Natural killer cell (primary cell): Measurements from ENCODE around the gene CHCHD3. TPM values are rescaled to one million over a fixed set of nuclear protein-coding genes. Genes with fewer than 3 reads are reported as not detected.
"Not testable (repeated sequence)": the region's sequence is repeated elsewhere in the genome, so short reads cannot be mapped to it uniquely, and the experiment has no call there.

Experiments used
- ATAC-seq, 3 donors: fragments of 150-1000 bp in 2 of 3; fragments of 200-7000 bp in 1 of 3; cut with Tn5 transposase; 1 replicate in 1 of 3; 2 replicates in 2 of 3; pipeline ENCODE4 v1.10.0; 2021; ENCODE audit warnings: mild to moderate bottlenecking in 2 of 3, moderate library complexity in 2 of 3
- DNase-seq, 2 donors: peaks; one replicate each; pipeline versions ENCODE4 v3.0.0 to v3.0.0-alpha.2; 2013 to 2021; ENCODE audit warnings: mixed read lengths in 1 of 2
- H3K27ac ChIP-seq: one replicate; pipeline ENCODE4 v1.5.1; 2013; ENCODE audit warnings: mild to moderate bottlenecking, low read length
- H3K27me3 ChIP-seq: one replicate; pipeline ENCODE4 v1.6.1; 2013; ENCODE audit warnings: low read length; ENCODE audit not compliant: control insufficient read depth, insufficient read depth
- H3K36me3 ChIP-seq: one replicate; pipeline ENCODE4 v1.6.1; 2013; ENCODE audit warnings: low read length; ENCODE audit not compliant: control insufficient read depth, insufficient read depth
- H3K4me1 ChIP-seq: one replicate; pipeline ENCODE4 v1.6.1; 2013; ENCODE audit warnings: low read length; ENCODE audit not compliant: control insufficient read depth, insufficient read depth
- H3K4me3 ChIP-seq: one replicate; pipeline ENCODE4 v1.5.1; 2013; ENCODE audit warnings: low read length
- H3K9me3 ChIP-seq: one replicate; pipeline ENCODE4 v1.6.1; 2013; ENCODE audit warnings: low read length; ENCODE audit not compliant: control insufficient read depth, insufficient read depth
- H3K27ac Mint-ChIP-seq, 2 donors: one replicate each; pipeline ENCODE4 v1.8.0; 2022; ENCODE audit warnings: mild to moderate bottlenecking in 2 of 2, mixed read lengths in 2 of 2, moderate library complexity in 1 of 2
- H3K27me3 Mint-ChIP-seq, 2 donors: one replicate each; pipeline ENCODE4 v1.8.0; 2022; ENCODE audit warnings: low read depth in 2 of 2, mixed read lengths in 2 of 2
- H3K36me3 Mint-ChIP-seq: one replicate; pipeline ENCODE4 v1.8.0; 2022; ENCODE audit warnings: mixed read lengths
- H3K4me1 Mint-ChIP-seq, 2 donors: one replicate each; pipeline ENCODE4 v1.8.0; 2022; ENCODE audit warnings: mixed read lengths in 2 of 2
- H3K4me3 Mint-ChIP-seq: one replicate; pipeline ENCODE4 v1.8.0; 2022; ENCODE audit warnings: mild to moderate bottlenecking, moderate library complexity, mixed read lengths
- H3K9me3 Mint-ChIP-seq, 2 donors: one replicate each; pipeline ENCODE4 v1.8.0; 2022; ENCODE audit warnings: mixed read lengths in 2 of 2
- WGBS: methylation state at CpG from one replicate; pipeline ENCODE4 v1.1.7; 2013; ENCODE audit warnings: missing lambda C conversion rate; ENCODE audit not compliant: insufficient coverage; 5-methylcytosine and 5-hydroxymethylcytosine counted together
- intact Hi-C: fragments of 100-400 bp; cut with micrococcal nuclease; formaldehyde crosslinking; loops from one replicate; pipeline ENCODE4 v1.14.2; 2022
- total RNA-seq, 4 donors: library from RNA; stranded (reverse); fragments of 120-200 nt in 1 of 4; gene quantifications; one replicate each; pipeline versions ENCODE4 v1.2.3 to v1.2.4, GENCODE V29; 2013 to 2022
- TF ChIP-seq, protein P1 (sequence below): fragments of 200-600 bp; IDR thresholded peaks from one replicate; pipeline ENCODE4 v1.8.0; 2022; ENCODE audit warnings: antibody characterized with exemption

CHCHD3 gene
- total RNA-seq, 3 donors from 2014 or later (not counting 1 experiment from before 2014, with no cell fraction given): 35.2 to 41.0 (median 35.9) TPM

DNA sequence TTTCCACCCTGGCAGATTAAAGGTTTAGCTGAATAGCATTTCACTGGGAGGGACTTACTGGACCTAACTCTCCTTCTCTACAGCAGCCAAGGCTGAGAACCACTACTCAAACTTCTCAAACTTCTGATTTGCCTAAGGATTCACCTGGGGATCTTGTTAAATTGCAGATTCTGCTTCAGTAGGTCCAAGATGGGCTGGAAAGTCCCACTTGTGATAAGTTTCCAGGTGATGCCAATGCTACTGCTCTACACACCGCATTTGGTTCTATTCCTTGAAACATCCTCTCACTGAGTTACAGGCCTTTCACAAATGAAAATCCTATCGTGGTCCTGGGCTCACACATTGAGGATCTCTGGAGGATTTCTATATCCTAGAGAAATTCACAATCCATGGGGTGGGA lies 147.9 kb downstream of the CHCHD3 start:
- Histone ChIP-seq H3K4me1 (no peaks in the 10 kb centered on the region), H3K27me3 (no peaks in the 10 kb centered on the region), H3K27ac (no peak overlapping the region), H3K36me3 (no peaks in the 10 kb centered on the region), H3K4me3 (no peak overlapping the region), H3K9me3 (peaks cover 4% of the 10 kb centered on the region)
- H3K27me3 Mint-ChIP-seq: no peaks in the 10 kb centered on the region
- TF ChIP-seq, protein P1, sequence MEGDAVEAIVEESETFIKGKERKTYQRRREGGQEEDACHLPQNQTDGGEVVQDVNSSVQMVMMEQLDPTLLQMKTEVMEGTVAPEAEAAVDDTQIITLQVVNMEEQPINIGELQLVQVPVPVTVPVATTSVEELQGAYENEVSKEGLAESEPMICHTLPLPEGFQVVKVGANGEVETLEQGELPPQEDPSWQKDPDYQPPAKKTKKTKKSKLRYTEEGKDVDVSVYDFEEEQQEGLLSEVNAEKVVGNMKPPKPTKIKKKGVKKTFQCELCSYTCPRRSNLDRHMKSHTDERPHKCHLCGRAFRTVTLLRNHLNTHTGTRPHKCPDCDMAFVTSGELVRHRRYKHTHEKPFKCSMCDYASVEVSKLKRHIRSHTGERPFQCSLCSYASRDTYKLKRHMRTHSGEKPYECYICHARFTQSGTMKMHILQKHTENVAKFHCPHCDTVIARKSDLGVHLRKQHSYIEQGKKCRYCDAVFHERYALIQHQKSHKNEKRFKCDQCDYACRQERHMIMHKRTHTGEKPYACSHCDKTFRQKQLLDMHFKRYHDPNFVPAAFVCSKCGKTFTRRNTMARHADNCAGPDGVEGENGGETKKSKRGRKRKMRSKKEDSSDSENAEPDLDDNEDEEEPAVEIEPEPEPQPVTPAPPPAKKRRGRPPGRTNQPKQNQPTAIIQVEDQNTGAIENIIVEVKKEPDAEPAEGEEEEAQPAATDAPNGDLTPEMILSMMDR: no peak
- ATAC-seq: no peak
- WGBS: 97% methylated on average over 2 of the region's 2 CpGs
- peaks cover 6 to 16% of the 10 kb centered on the region in 2 donors for H3K4me1 Mint-ChIP-seq
- intact Hi-C loops: no loop called here
- no peak overlapping the region for H3K27ac Mint-ChIP-seq
- no peaks in the 10 kb centered on the region for H3K9me3 Mint-ChIP-seq
- no peak overlapping the region for H3K4me3 Mint-ChIP-seq
- H3K36me3 Mint-ChIP-seq: no peaks in the 10 kb centered on the region
- DNase-seq: no peak

DNA sequence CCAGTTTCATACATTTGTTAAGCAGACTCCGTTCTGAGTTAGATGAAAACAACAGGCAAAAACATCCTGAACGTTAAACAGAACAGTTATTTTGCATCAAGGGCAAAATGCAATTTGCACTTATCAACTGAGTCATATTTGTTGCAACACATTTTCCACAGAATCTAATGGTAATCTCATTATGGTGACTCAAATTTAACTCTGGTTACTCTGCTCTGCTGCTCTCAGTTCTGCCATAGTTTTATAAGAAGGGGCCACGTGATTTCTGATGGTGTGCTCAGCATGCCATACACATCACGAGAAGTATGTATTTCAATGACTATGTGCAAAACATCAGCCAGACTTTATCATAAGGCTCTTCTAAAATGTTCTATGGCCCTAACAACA lies 148.8 kb downstream of the CHCHD3 start:
- no peaks in the 10 kb centered on the region for H3K9me3 Mint-ChIP-seq
- no peak overlapping the region for H3K4me3 Mint-ChIP-seq
- intact Hi-C loops: no loop called here

DNA sequence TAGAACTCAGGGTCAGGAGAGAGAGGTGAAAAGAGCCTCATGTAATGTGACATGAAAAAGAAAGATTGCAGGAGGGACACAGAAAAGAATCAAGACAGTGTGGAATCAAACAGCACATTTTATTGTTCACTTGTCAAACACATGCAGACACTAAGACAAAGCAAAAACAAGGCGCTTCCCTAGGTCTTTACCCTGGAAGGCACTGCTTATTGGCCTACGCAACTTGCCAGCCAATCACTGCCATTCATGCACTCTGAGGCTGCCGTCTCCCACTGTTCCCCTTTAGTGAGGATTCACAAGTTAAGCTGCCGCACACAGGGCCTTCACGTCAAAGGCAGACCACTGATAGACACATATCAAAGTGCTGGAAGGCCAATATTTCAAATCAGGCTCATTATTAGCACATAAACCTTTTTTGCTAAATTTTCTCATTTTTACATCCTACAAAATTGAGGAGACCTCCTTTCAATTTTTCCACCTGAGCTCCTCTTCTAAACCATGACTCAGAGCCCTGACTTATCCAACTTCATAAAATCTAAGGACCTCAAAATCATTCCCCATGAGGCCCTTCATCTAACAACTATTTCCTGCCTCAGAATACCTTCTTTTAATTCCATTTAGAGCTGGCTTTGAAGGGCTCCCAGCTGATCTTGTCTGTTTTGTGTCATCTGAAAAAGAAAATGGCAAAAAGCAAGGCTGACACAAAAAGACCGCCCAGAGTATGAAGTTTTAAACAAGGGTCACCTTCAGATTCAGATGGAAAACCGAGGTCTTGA lies 149.4 kb downstream of the CHCHD3 start:
- H3K27ac Mint-ChIP-seq: no peak overlapping the region
- peaks cover 4% of the 10 kb centered on the region for H3K9me3 ChIP-seq
- no peaks in the 10 kb centered on the region for H3K4me1 ChIP-seq
- H3K27ac ChIP-seq: no peak overlapping the region
- TF ChIP-seq, protein P1: no peak
- no peak overlapping the region for H3K4me3 Mint-ChIP-seq
- ATAC-seq: no peak
- H3K27me3 ChIP-seq: no peaks in the 10 kb centered on the region
- intact Hi-C loops: no loop called here
- H3K36me3 ChIP-seq: no peaks in the 10 kb centered on the region
- no peaks in the 10 kb centered on the region for H3K9me3 Mint-ChIP-seq
- H3K27me3 Mint-ChIP-seq: no peaks in the 10 kb centered on the region
- DNase-seq: no peak
- H3K4me1 Mint-ChIP-seq: peaks cover 6 to 11% of the 10 kb centered on the region in 2 donors
- H3K36me3 Mint-ChIP-seq: no peaks in the 10 kb centered on the region
- no peak overlapping the region for H3K4me3 ChIP-seq
- WGBS: 91% methylated on average over 7 of the region's 7 CpGs

More for the DNA sequence above, 148.8 kb downstream of the CHCHD3 start:
- Mint-ChIP-seq H3K27ac (no peak overlapping the region), H3K27me3 (no peaks in the 10 kb centered on the region), H3K4me1 (peaks cover 6 to 11% of the 10 kb centered on the region in 2 donors), H3K36me3 (no peaks in the 10 kb centered on the region)
- Histone ChIP-seq H3K9me3 (peaks cover 4% of the 10 kb centered on the region), H3K4me1 (no peaks in the 10 kb centered on the region), H3K36me3 (no peaks in the 10 kb centered on the region), H3K4me3 (no peak overlapping the region), H3K27me3 (no peaks in the 10 kb centered on the region), H3K27ac (no peak overlapping the region)
- TF ChIP-seq, protein P1: no peak
- no peak for ATAC-seq
- 76% methylated on average over 4 of the region's 4 CpGs for WGBS
- DNase-seq: no peak

DNA sequence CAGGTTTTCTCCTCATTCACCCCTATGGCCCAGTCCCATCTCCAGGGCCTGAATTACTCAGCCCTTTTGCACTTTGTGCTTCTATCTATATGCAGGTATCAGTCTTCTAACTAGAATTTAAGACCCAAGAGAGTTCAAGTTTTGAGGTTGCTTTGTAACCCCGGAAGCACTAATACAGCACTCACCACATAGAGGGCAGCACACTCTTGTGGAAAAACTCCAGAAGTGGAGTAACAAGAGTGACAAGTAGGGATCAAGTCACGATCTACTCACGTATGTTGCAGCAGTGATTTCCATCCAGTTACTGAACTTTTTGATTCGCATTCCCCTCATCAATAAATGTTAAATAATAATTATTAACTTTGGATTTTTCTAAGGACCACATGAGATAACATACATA lies 151.0 kb downstream of the CHCHD3 start:
- H3K27me3 Mint-ChIP-seq: no peaks in the 10 kb centered on the region
- no peak for DNase-seq
- no peaks in the 10 kb centered on the region for H3K9me3 Mint-ChIP-seq
- H3K36me3 ChIP-seq: no peaks in the 10 kb centered on the region
- H3K36me3 Mint-ChIP-seq: no peaks in the 10 kb centered on the region
- H3K4me1 ChIP-seq: no peaks in the 10 kb centered on the region
- peaks cover 6 to 11% of the 10 kb centered on the region in 2 donors for H3K4me1 Mint-ChIP-seq
- no peak overlapping the region for H3K4me3 ChIP-seq
- no peak overlapping the region for H3K27ac ChIP-seq
- no peaks in the 10 kb centered on the region for H3K27me3 ChIP-seq
- peaks cover 3% of the 10 kb centered on the region for H3K9me3 ChIP-seq
- TF ChIP-seq, protein P1: no peak
- ATAC-seq: no peak
- 100% methylated on average over 1 of the region's 4 CpGs for WGBS
- H3K4me3 Mint-ChIP-seq: no peak overlapping the region
- no peak overlapping the region for H3K27ac Mint-ChIP-seq
- intact Hi-C loops: no loop called here

DNA sequence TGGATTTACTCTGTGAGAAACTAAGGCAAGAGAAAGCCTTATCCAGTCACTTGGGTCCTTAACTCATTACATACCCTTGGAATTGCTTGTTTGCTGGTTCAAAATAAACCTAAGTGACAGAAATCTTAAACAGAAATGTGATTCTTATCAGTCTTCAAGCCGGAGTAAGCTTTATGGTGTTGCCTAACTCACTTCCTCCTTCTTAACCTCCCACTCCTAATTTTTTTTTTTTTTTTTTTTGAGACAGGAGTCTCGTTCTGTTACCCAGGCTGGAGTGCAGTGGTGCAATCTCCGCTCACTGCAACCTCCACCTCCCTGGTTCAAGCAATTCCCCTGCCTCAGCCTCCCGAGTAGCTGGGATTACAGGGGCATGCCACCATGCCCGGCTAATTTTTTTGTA lies 151.9 kb downstream of the CHCHD3 start:
- peaks cover 6 to 11% of the 10 kb centered on the region in 2 donors for H3K4me1 Mint-ChIP-seq
- H3K36me3 Mint-ChIP-seq: not testable (repeated sequence)
- 71% methylated on average over 5 of the region's 5 CpGs for WGBS

More for the DNA sequence above, 151.9 kb downstream of the CHCHD3 start:
- H3K9me3 Mint-ChIP-seq, H3K27me3 ChIP-seq, H3K27ac ChIP-seq, ATAC-seq, H3K4me3 ChIP-seq, H3K9me3 ChIP-seq, DNase-seq, H3K4me1 ChIP-seq, H3K36me3 ChIP-seq, H3K27me3 Mint-ChIP-seq, intact Hi-C loops, H3K27ac Mint-ChIP-seq, H3K4me3 Mint-ChIP-seq: not testable (repeated sequence)
